Stimulated activated CD4-positive, alpha-beta T cell treated with anti-CD3 and anti-CD28 coated beads, Interleukin-4, amount 100 ng/mL, for 48 hours (primary cell): ENCODE measurements around the gene GLMP.

Experiments
- DNase-seq, 2 donors: peaks; one replicate each; pipeline ENCODE4 v3.0.0-alpha.2; 2020; ENCODE audit warnings: low read depth in 2 of 2

GLMP gene

GRCh38 chr1:156285437-156285836 lies 10.0 kb downstream of the GLMP start:
- no peak for DNase-seq

GRCh38 chr1:156284757-156285156 lies 10.7 kb downstream of the GLMP start:
- DNase-seq = no peak

GRCh38 chr1:156284112-156284511 lies 11.4 kb downstream of the GLMP start, which contains the start of gene TMEM79:
Gene TMEM79 (plus strand): TSS chr1:156284325. CDS start chr1:156285227, 902 bp downstream.
- no peak for DNase-seq

GRCh38 chr1:156283521-156283920 lies 12.0 kb downstream of the GLMP start:
- DNase-seq = no peak

- peak; percentile 91 to 97 for DNase-seq
These were observed 12.8 kb downstream of the GLMP start, which contains the start of gene SMG5 for GRCh38 chr1:156282479-156283222. Gene SMG5 (minus strand): TSS chr1:156282825. CDS start chr1:156282680, 145 bp downstream.

- peak in 1 of 2 donors; percentile 19 for DNase-seq
These were observed 13.6 kb downstream of the GLMP start for GRCh38 chr1:156281693-156282478.

- peak; percentile 47 to 53 for DNase-seq
These were observed 14.2 kb downstream of the GLMP start for GRCh38 chr1:156281281-156281680.

- DNase-seq = no peak
These were observed 15.6 kb downstream of the GLMP start for GRCh38 chr1:156279837-156280236.

- DNase-seq = no peak
These were observed 18.5 kb downstream of the GLMP start for GRCh38 chr1:156276966-156277381.

GRCh38 chr1:156276532-156276931 lies 18.9 kb downstream of the GLMP start:
- no peak for DNase-seq

GRCh38 chr1:156270314-156270713 lies 25.2 kb downstream of the GLMP start:
- DNase-seq = no peak

GRCh38 chr1:156268336-156268735 lies 27.1 kb downstream of the GLMP start:
- DNase-seq = no peak

- DNase-seq = no peak
These were observed 29.4 kb downstream of the GLMP start for GRCh38 chr1:156266051-156266450.

- DNase-seq = no peak
These were observed 32.2 kb downstream of the GLMP start for GRCh38 chr1:156263288-156263655.

- no peak for DNase-seq
These were observed 32.8 kb downstream of the GLMP start for GRCh38 chr1:156262461-156263287.

GRCh38 chr1:156260896-156261295 lies 34.6 kb downstream of the GLMP start:
- no peak for DNase-seq

GRCh38 chr1:156259805-156260204 lies 35.7 kb downstream of the GLMP start:
- no peak for DNase-seq

GRCh38 chr1:156258859-156259258 lies 36.6 kb downstream of the GLMP start:
- DNase-seq = no peak

GRCh38 chr1:156257711-156258110 lies 37.8 kb downstream of the GLMP start:
- DNase-seq = no peak

GRCh38 chr1:156253634-156254033 lies 41.8 kb downstream of the GLMP start:
- no peak for DNase-seq

- no peak for DNase-seq
These were observed 44.0 kb downstream of the GLMP start for GRCh38 chr1:156251527-156251926.

GRCh38 chr1:156249593-156249992 lies 45.9 kb downstream of the GLMP start:
- DNase-seq = no peak
